ENCODE data around the gene EXTL1. TPM values are rescaled to one million over a fixed set of nuclear protein-coding genes. Genes with fewer than 3 reads are reported as not detected.

EXTL1 gene
- total RNA-seq, 1 experiment from 2014 or later, result 1.0 TPM

DNA sequence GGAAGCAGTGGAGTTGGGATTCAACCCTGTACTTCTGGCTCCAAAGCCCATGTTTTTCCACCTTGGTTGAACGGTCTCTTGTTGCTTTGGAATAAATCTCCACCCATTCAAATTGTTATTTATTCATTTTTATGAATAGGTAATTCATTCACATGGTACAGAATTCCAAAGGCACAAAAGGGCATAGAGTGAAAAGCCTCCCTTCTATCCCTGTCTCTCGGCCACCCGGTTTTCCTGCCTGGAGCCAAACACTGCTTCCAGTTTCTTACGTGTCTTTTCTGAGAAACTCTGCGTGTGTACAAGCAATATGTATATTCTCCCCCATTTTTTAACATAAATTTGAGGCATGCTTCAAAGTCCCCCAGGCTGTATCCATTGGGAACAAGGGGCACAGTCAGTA lies 3.9 kb downstream of the EXTL1 start:
- H3K9me3 ChIP-seq (ENCODE audit: control insufficient read depth, low read depth, low read length), result no peaks in the 10 kb centered on the region
- TF ChIP-seq, protein P1, sequence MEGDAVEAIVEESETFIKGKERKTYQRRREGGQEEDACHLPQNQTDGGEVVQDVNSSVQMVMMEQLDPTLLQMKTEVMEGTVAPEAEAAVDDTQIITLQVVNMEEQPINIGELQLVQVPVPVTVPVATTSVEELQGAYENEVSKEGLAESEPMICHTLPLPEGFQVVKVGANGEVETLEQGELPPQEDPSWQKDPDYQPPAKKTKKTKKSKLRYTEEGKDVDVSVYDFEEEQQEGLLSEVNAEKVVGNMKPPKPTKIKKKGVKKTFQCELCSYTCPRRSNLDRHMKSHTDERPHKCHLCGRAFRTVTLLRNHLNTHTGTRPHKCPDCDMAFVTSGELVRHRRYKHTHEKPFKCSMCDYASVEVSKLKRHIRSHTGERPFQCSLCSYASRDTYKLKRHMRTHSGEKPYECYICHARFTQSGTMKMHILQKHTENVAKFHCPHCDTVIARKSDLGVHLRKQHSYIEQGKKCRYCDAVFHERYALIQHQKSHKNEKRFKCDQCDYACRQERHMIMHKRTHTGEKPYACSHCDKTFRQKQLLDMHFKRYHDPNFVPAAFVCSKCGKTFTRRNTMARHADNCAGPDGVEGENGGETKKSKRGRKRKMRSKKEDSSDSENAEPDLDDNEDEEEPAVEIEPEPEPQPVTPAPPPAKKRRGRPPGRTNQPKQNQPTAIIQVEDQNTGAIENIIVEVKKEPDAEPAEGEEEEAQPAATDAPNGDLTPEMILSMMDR (conservative IDR thresholded peaks at IDR 0.05), result no peak
- no peaks in the 10 kb centered on the region for H4K20me1 ChIP-seq (ENCODE audit: control insufficient read depth, insufficient read depth, insufficient read length)
- H3K9ac ChIP-seq (ENCODE audit: extremely low read depth, insufficient read length, low read length), result no peak overlapping the region
- no peak overlapping the region for H2BK12ac ChIP-seq (ENCODE audit: insufficient read length, low read depth, low read length)
- H3K23me2 ChIP-seq (ENCODE audit: insufficient read length, low read depth, low read length, poor library complexity, severe bottlenecking), result no peaks in the 10 kb centered on the region
- no peaks in the 10 kb centered on the region for H3K27me3 ChIP-seq (ENCODE audit: insufficient read depth, low read length)
- H2BK20ac ChIP-seq (ENCODE audit: low read depth, low read length, poor library complexity, severe bottlenecking), result no peak overlapping the region
- H3K56ac ChIP-seq (ENCODE audit: insufficient read length, low read depth, low read length), result no peak overlapping the region
- H4K91ac ChIP-seq (ENCODE audit: insufficient read length, low read depth, low read length), result no peak overlapping the region
- no peak overlapping the region for H4K5ac ChIP-seq (ENCODE audit: insufficient read length, low read depth, low read length)
- no peak overlapping the region for H4K8ac ChIP-seq (replicated peaks; ENCODE audit: insufficient read length, low read depth, low read length)
- no peaks in the 10 kb centered on the region for H3K79me1 ChIP-seq (ENCODE audit: insufficient read depth, low read depth, low read length, poor library complexity, severe bottlenecking)
- no peak overlapping the region for H3T11ph ChIP-seq (ENCODE audit: low read length)
- H2BK120ac ChIP-seq (ENCODE audit: low read depth, low read length, poor library complexity, severe bottlenecking), result no peak overlapping the region
- H3K27me3 Mint-ChIP-seq (ENCODE audit: low read depth), result peaks cover 1% of the 10 kb centered on the region
- no peak overlapping the region for H3K23ac ChIP-seq (ENCODE audit: insufficient read length, low read depth, low read length)
- no CpG with 5 or more reads among the region's 5 CpGs for WGBS (ENCODE audit: extremely low coverage, insufficient read length, low lambda C conversion rate)
- no peak overlapping the region for H3K18ac ChIP-seq (ENCODE audit: insufficient read length, low read depth, low read length)
- no peak overlapping the region for H3K27ac ChIP-seq (ENCODE audit: insufficient read length, low read depth, low read length)
- no peak overlapping the region for H2BK5ac ChIP-seq (ENCODE audit: insufficient read length, low read length)
- no peaks in the 10 kb centered on the region for H3K9me3 Mint-ChIP-seq
- H2AK5ac ChIP-seq (ENCODE audit: insufficient read length, low read length), result no peak overlapping the region
- no peak overlapping the region for H3K4ac ChIP-seq (ENCODE audit: low read depth, low read length)
- no peaks in the 10 kb centered on the region for H3K4me1 ChIP-seq (ENCODE audit: insufficient read depth, low read length)
- no peak overlapping the region for H2AFZ ChIP-seq (ENCODE audit: low read length)
- H3K4me3 Mint-ChIP-seq, result no peak overlapping the region
- H3K4me1 Mint-ChIP-seq, result peaks cover 9 to 23% of the 10 kb centered on the region in 2 experiments
- no peak overlapping the region for H2BK15ac ChIP-seq (ENCODE audit: low read depth, low read length)
- H3K79me2 ChIP-seq (ENCODE audit: insufficient read depth, low read length), result no peaks in the 10 kb centered on the region
- H3K27ac Mint-ChIP-seq, result no peak overlapping the region; a peak in 1 of 7 replicates
- H3K4me2 ChIP-seq (ENCODE audit: insufficient read depth, insufficient read length, low read length), result no peak overlapping the region
- H3K14ac ChIP-seq (ENCODE audit: insufficient read depth, low read length), result no peak overlapping the region
- no peaks in the 10 kb centered on the region for H3K36me3 Mint-ChIP-seq (ENCODE audit: insufficient read depth in 1 of 3, low read depth in 3 of 3)
- DNase-seq, result no peak

All from H9 (cell line).